Mammary epithelial cell (primary cell): ENCODE data around the gene JDP2.

ENCODE experiments used
- CTCF ChIP-seq, 2 donors: IDR thresholded peaks in 1 of 2; conservative IDR thresholded peaks in 1 of 2; 2 replicates each; pipeline ENCODE4 v1.5.1; 2011 to 2012; ENCODE audit warnings: inconsistent platforms in 2 of 2, low read length in 2 of 2, mild to moderate bottlenecking in 2 of 2, control low read depth in 1 of 2, low read depth in 1 of 2; ENCODE audit not compliant: insufficient read depth in 1 of 2; ENCODE audit errors: extremely low read depth in 1 of 2
- EZH2 ChIP-seq: IDR thresholded peaks from 2 replicates; pipeline ENCODE4 v1.6.1; 2012; ENCODE audit warnings: low read length, inconsistent platforms, borderline replicate concordance

- TF ChIP-seq CTCF (conservative IDR thresholded peaks at IDR 0.05 in 1 of 2, IDR thresholded peaks at IDR 0.05 in 1 of 2; ENCODE audit: extremely low read depth in 1 of 2, insufficient read depth in 1 of 2, low read depth in 1 of 2, low read length in 2 of 2), result no peak
- TF ChIP-seq EZH2, result no peak
These were observed 27.2 kb downstream of the JDP2 start for GRCh38 chr14:75454963-75455546.
